Iris pigment epithelial cell (primary cell): Measurements from ENCODE around the gene GPR107.

Source experiments
- DNase-seq: peaks from one replicate; pipeline ENCODE4 v3.0.0-alpha.2; 2011; ENCODE audit warnings: low read depth

The GPR107 gene

GRCh38 chr9:130027533-130028365 is 26.0 kb upstream of the GPR107 start:
- DNase-seq = no peak

GRCh38 chr9:130028493-130029222 is 25.0 kb upstream of the GPR107 start:
- no peak for DNase-seq

GRCh38 chr9:130029223-130029973 is 24.3 kb upstream of the GPR107 start:
- DNase-seq = no peak

- DNase-seq = peak; percentile 42
These were observed 23.0 kb upstream of the GPR107 start for GRCh38 chr9:130030651-130031127.

GRCh38 chr9:130034570-130034969 is 19.1 kb upstream of the GPR107 start:
- peak; percentile 90 for DNase-seq

- peak; percentile 71 for DNase-seq
These were observed 17.6 kb upstream of the GPR107 start for GRCh38 chr9:130036099-130036498.

- no peak for DNase-seq
These were observed 14.1 kb upstream of the GPR107 start for GRCh38 chr9:130039528-130040147.

GRCh38 chr9:130040984-130041647 is 12.6 kb upstream of the GPR107 start:
- DNase-seq = no peak

GRCh38 chr9:130041648-130042405 is 11.9 kb upstream of the GPR107 start:
- no peak for DNase-seq

- DNase-seq = no peak
These were observed 11.3 kb upstream of the GPR107 start for GRCh38 chr9:130042406-130042884.

GRCh38 chr9:130042885-130043653 is 10.6 kb upstream of the GPR107 start, which contains the start of gene FNBP1:
Gene FNBP1 (minus strand): TSS chr9:130043189. CDS start chr9:130042975, 214 bp downstream.
- peak; percentile 81 for DNase-seq

GRCh38 chr9:130043654-130044623 is 9.8 kb upstream of the GPR107 start:
- DNase-seq = peak; percentile 59

- DNase-seq = no peak
These were observed 7.8 kb upstream of the GPR107 start for GRCh38 chr9:130045725-130046450.

- no peak for DNase-seq
These were observed 4.1 kb upstream of the GPR107 start for GRCh38 chr9:130049431-130050210.

- no peak for DNase-seq
These were observed 3.2 kb upstream of the GPR107 start for GRCh38 chr9:130050462-130050861.

- DNase-seq = no peak
These were observed 1.9 kb upstream of the GPR107 start for GRCh38 chr9:130051855-130052254.

GRCh38 chr9:130053109-130053503 is 600 bp upstream of the GPR107 start:
- no peak for DNase-seq
